GM21423 (cell line): ENCODE data around the gene CAMK2A.

ENCODE experiments used
- ATAC-seq: cut with Tn5 transposase; IDR thresholded peaks from one replicate; pipeline ENCODE4 v1.9.1; 2021; ENCODE audit warnings: mild to moderate bottlenecking, moderate library complexity; ENCODE audit not compliant: unreplicated experiment

Gene CAMK2A

GRCh38 chr5:150289551-150290390 lies at the start of gene CAMK2A:
Gene CAMK2A, minus strand, starts transcription at chr5:150289773. Its CDS starts 148 bp downstream, at chr5:150289625.
- no peak for ATAC-seq

- no peak for ATAC-seq
These were observed 49.6 kb upstream of the CAMK2A start for GRCh38 chr5:150339165-150339564.

GRCh38 chr5:150338546-150338945 lies 49.0 kb upstream of the CAMK2A start:
- no peak for ATAC-seq

GRCh38 chr5:150335778-150336177 lies 46.2 kb upstream of the CAMK2A start:
- no peak for ATAC-seq

DNA sequence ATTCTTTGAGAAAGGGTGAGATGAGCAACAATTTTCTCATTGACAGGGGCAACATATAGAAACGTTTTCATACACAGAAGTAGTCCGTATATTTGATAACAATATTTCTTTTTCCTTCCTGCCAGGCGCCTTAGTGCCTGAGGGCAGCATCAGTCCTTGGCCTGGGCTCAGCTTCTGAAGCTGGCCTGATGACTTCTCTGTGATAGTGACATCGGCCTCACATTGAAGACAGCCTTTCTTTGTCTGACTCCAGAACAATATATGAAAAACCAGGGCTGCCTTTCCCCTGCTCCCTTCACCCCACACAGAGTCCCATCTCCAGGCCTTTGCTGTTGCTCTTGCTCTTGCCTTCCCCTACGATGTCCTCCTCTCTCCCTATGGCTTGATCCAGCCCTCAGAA lies 43.8 kb upstream of the CAMK2A start:
- ATAC-seq: no peak

DNA sequence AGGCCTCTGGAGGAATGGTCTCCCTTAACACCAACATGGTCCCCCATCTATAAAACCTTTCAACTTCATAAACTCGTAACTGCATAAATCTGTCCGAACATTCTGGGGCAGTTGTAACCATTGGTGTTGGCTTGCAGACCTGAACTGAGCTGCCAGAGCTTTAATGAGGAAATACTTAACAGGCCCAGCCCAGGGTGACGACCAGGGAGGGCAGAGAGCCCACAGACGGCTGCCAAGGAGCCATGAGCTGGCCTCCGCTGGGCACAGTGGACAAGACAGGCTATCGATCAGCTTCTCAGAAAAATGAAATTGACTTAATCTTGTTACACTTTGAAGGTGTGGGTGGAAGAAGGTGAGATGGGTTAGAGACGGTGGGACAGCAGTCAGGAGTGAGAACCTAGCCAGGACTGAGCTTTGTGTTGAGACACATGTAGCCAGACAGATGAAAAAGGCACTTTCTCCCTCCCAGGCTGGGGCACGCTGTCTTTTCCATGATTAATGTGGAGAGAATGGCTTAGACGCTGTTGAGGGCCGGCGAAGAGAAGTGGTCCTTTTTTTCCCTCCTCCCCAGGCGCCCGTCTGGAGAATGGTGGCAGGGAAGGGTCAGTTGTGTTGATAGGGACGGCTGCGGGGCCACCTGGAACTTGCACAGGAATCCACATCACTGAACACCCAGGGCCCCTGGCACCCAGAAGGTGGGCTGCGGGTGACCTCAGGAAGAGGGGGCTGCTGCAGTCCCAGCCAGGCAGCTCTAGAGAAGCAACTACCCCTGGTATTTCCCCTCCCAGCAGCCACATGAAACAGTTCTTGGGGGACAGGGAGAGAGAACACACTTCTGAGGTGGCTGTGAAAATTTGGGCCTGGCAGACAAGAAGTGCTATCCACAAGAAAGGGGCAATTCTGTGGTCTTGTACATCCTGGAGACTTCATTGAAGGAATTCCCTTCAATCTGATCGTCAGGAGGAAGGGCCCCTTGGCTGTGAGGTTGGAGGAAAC lies 40.6 kb upstream of the CAMK2A start:
- ATAC-seq: no peak

GRCh38 chr5:150329038-150329437 lies 39.5 kb upstream of the CAMK2A start:
- no peak for ATAC-seq

- ATAC-seq: no peak
These were observed 38.9 kb upstream of the CAMK2A start for GRCh38 chr5:150328515-150328914.

DNA sequence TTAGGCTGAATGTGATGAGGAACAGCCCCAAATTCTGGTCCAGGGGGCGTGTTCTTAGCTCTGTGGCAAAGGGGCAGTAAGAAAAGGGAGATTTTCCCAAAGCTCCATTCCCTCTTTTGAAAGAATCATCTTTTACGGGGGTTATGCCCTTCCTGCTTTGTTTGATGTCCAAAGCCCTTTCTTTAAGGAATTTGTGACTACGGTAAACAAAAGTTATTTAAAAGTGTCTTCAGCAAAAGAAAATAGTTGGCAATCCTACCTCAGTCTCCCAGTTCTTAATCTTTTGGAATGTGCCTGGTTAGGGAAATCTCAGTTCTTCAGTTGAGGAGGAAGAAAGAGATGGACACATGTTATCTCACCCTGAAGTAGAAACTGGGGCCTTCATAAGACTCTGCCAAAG lies 37.6 kb upstream of the CAMK2A start:
- no peak for ATAC-seq

GRCh38 chr5:150326707-150327106 lies 37.1 kb upstream of the CAMK2A start:
- no peak for ATAC-seq

DNA sequence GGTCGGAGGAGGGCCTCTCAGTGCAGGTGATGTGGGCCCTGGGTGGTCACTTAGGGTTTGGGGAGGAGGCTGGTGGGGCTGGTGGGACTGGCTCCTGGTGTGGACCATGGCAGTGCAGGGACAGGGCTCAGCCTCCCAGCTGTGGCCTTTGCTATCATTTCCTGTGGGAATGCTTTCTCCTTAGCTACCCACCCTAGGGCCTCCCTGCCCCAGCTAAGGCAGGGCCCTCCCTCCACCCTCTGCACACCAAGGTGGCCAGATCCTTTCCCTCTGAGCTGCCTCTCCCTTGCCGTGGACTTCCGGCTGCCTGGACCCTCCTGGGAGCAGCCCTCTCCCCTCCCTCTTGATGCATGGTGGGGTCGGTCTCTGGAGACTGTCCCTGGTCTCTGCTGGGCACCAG lies 35.9 kb upstream of the CAMK2A start:
- no peak for ATAC-seq

- ATAC-seq: no peak
These were observed 34.2 kb upstream of the CAMK2A start for GRCh38 chr5:150323819-150324218.

GRCh38 chr5:150323092-150323491 lies 33.5 kb upstream of the CAMK2A start:
- no peak for ATAC-seq

GRCh38 chr5:150322202-150322601 lies 32.6 kb upstream of the CAMK2A start:
- no peak for ATAC-seq

DNA sequence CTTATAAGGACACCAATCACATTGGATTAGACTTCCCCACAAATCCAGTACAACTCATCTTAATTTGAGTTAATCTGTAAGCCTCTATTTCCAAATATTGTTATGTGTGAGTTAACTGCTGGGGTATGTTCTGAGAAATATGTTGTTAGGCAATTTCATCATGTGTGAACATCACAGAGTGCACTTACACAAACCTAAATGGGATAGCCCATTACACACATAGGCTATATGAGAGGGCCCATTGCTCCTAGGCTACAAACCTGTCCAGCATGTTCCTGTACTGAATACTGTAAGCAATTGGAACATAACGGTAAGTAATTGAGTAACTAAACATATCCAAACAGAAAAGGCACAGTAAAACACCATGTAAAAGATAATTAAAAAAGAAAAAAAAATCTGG lies 32.2 kb upstream of the CAMK2A start:
- no peak for ATAC-seq

GRCh38 chr5:150321211-150321610 lies 31.6 kb upstream of the CAMK2A start:
- no peak for ATAC-seq

GRCh38 chr5:150320044-150320613 lies 30.6 kb upstream of the CAMK2A start:
- no peak for ATAC-seq

GRCh38 chr5:150319484-150319790 lies 29.9 kb upstream of the CAMK2A start:
- no peak for ATAC-seq

DNA sequence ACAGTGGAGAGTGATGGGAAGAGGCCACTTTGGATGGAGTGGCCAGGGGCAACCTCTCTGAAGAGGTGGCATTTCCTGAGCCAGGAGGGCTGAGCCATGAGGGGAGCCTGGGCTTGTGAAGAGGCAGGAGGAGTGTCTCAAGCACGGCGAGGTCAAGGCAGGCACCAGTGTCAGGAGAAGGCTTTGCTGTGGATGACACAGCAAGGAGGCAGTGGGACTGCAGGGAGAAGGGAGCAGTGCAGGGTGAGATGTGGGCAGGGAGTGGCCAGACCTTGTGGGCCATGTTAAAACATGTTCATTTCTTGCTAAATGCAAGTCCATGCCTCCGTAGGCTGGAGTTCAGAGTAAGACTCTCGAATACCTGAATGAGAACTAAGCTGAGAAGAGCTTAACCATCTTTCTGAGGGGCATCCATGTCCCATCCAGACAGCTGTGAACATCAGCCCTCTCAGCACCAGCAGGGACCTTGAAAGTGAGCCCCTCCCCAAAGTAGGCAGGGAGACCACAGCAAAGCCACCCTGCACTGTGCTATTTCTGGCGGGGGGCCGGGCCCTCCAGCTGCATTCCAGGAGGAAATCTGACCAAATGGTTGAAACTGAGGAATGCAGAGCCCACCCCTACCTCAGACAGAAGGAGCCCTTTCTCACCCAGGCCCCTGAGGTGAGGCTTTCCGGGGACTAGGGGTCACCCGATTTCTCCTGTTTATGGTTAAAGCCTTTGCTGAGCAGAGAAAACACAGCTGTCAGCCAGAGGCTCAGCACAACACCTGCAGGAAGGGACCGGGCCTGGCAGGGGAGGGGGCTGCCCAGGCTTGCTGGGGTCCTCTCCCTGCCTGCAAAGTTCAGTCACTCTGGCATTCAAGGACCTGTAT lies 29.3 kb upstream of the CAMK2A start:
- ATAC-seq: no peak
